Panc1 (cell line): ENCODE data around the gene BRD3. TPM values are rescaled to one million over a fixed set of nuclear protein-coding genes. Genes with fewer than 3 reads are reported as not detected.
"Not testable (repeated sequence)": the region's sequence is repeated elsewhere in the genome, so short reads cannot be mapped to it uniquely, and the experiment has no call there.

Experiments used
- ATAC-seq: fragments of 200-7000 bp; cut with Tn5 transposase; 2 replicates; pipeline ENCODE4 v1.9.1; 2020; ENCODE audit warnings: mild to moderate bottlenecking, moderate library complexity
- BruUV-seq: library from RNA; stranded (reverse); fragments of 400-500 nt; replicated peaks from 2 replicates; lab custom pipeline; 2021; lab: Mats Ljungman, UMichigan
- CTCF ChIA-PET: fragments of 300-600 bp; sonication (Branson Sonifier 250); formaldehyde crosslinking; loops from one replicate; lab custom pipeline; 2022; ENCODE audit warnings: antibody characterized with exemption; lab: Charles Lee
- POLR2A ChIA-PET: fragments of 300-600 bp; sonication (Branson Sonifier 250); formaldehyde crosslinking; loops from one replicate; lab custom pipeline; 2022; ENCODE audit warnings: antibody characterized with exemption; lab: Charles Lee
- DNase-seq: peaks from one replicate; pipeline ENCODE4 v3.0.0-alpha.2; 2010; ENCODE audit warnings: low read depth, low spot score
- H3K27ac ChIP-seq: 2 replicates; pipeline ENCODE4 v1.5.1; 2011; ENCODE audit warnings: mild to moderate bottlenecking, low read length, inconsistent platforms
- H3K27me3 ChIP-seq: fragments of 200-500 bp; sonication (Bioruptor generic); 2 replicates; pipeline ENCODE4 v1.6.0; 2014; ENCODE audit warnings: low read length, inconsistent platforms; ENCODE audit not compliant: control insufficient read depth, insufficient read depth
- H3K36me3 ChIP-seq: fragments of 200-500 bp; sonication (Bioruptor generic); 2 replicates; pipeline ENCODE4 v1.5.1; 2014; ENCODE audit warnings: inconsistent platforms, mild to moderate bottlenecking, low read length, moderate library complexity; ENCODE audit not compliant: control insufficient read depth, insufficient read depth
- H3K4me1 ChIP-seq: 2 replicates; pipeline ENCODE4 v1.5.1; 2011; ENCODE audit warnings: inconsistent platforms, mild to moderate bottlenecking, low read length, moderate library complexity; ENCODE audit not compliant: control insufficient read depth, insufficient read depth
- H3K4me3 ChIP-seq, 2 experiments: 2 replicates each; pipeline ENCODE4 v1.5.1; 2011 to 2012; ENCODE audit warnings: low read depth in 2 of 2, low read length in 2 of 2, mild to moderate bottlenecking in 2 of 2, inconsistent platforms in 1 of 2, moderate library complexity in 1 of 2
- H3K9me3 ChIP-seq: fragments of 200-500 bp; sonication (Bioruptor generic); 2 replicates; pipeline ENCODE4 v1.5.1; 2014; ENCODE audit warnings: low read depth, mild to moderate bottlenecking, inconsistent platforms, low read length, moderate library complexity; ENCODE audit not compliant: control insufficient read depth, insufficient read depth
- CTCF ChIP-seq: fragments of 450-650 bp; IDR thresholded peaks from 2 replicates; pipeline ENCODE4 v1.5.1; 2017; ENCODE audit warnings: mild to moderate bottlenecking
- POLR2AphosphoS5 ChIP-seq: IDR thresholded peaks from 2 replicates; pipeline ENCODE4 v1.6.1; 2012; ENCODE audit warnings: mild to moderate bottlenecking, low read depth, low read length, moderate library complexity
- REST ChIP-seq, 2 experiments: IDR thresholded peaks; 2 replicates each; pipeline ENCODE4 v1.6.1; 2011 to 2012; ENCODE audit warnings: low read depth in 2 of 2, control low read depth in 1 of 2, low read length in 1 of 2, mild to moderate bottlenecking in 1 of 2, moderate library complexity in 1 of 2; ENCODE audit not compliant: insufficient read depth in 1 of 2
- SIN3A ChIP-seq: IDR thresholded peaks from 2 replicates; pipeline ENCODE4 v1.6.1; 2012; ENCODE audit warnings: low read depth, mild to moderate bottlenecking, low read length, moderate library complexity, borderline replicate concordance; ENCODE audit not compliant: insufficient read depth
- TCF7L2 ChIP-seq: IDR thresholded peaks from 2 replicates; pipeline ENCODE4 v1.6.1; 2011; ENCODE audit warnings: mild to moderate bottlenecking, low read depth, low read length, inconsistent platforms
- in situ Hi-C: cut with HindIII; loops from 2 replicates; pipeline ENCODE4 v1.10.0; 2016; ENCODE audit warnings: low sequenced_read_pairs, low pct_unique_long_range_greater_than_20kb
- intact Hi-C: fragments of 100-400 bp; cut with micrococcal nuclease; formaldehyde crosslinking; loops from one replicate; pipeline ENCODE4 v1.10.0; 2022; ENCODE audit not compliant: unreplicated experiment
- total RNA-seq: library from RNA; stranded (reverse); gene quantifications from one replicate; pipeline ENCODE4 v1.2.1, GENCODE V29; 2021; ENCODE audit not compliant: unreplicated experiment

BRD3 gene
- total RNA-seq, 1 experiment from 2014 or later = 27.6 TPM

- ChIA-PET CTCF (no interaction called here), POLR2A (no interaction called here)
- in situ Hi-C loops (no loop called here), intact Hi-C loops (no loop called here)
- Histone ChIP-seq H3K36me3 (no peaks in the 10 kb centered on the region), H3K4me3 (no peak overlapping the region), H3K4me1 (no peaks in the 10 kb centered on the region), H3K27me3 (no peaks in the 10 kb centered on the region), H3K9me3 (no peaks in the 10 kb centered on the region; the same call in 1 of the 2 replicates), H3K27ac (no peak overlapping the region)
- BruUV-seq = no TSS peak
- DNase-seq (no peak), ATAC-seq (no peak)
- TF ChIP-seq TCF7L2 = no peak
- no peak for TF ChIP-seq REST (IDR thresholded peaks at IDR 0.05; ENCODE audit: insufficient read depth in 1 of 2, low read depth in 2 of 2, low read length in 1 of 2)
- no peak for TF ChIP-seq POLR2AphosphoS5
- TF ChIP-seq CTCF = no peak
- no peak for TF ChIP-seq SIN3A
Observed at GRCh38 chr9:134073500-134073899, 5.7 kb upstream of the BRD3 start.

GRCh38 chr9:134072683-134073082 is 4.9 kb upstream of the BRD3 start:
- H3K9me3 ChIP-seq, H3K27me3 ChIP-seq, DNase-seq, in situ Hi-C loops, H3K36me3 ChIP-seq, BruUV-seq, intact Hi-C loops, CTCF ChIA-PET, ATAC-seq, H3K27ac ChIP-seq, H3K4me1 ChIP-seq, POLR2A ChIA-PET, H3K4me3 ChIP-seq: not testable (repeated sequence)

- in situ Hi-C loops (no loop called here), intact Hi-C loops (no loop called here)
- TF ChIP-seq REST (IDR thresholded peaks at IDR 0.05; ENCODE audit: insufficient read depth in 1 of 2, low read depth in 2 of 2, low read length in 1 of 2) = no peak
- no peak for DNase-seq
- no TSS peak for BruUV-seq
- Histone ChIP-seq H3K27ac (no peak overlapping the region), H3K36me3 (no peaks in the 10 kb centered on the region; the same call in 1 of the 2 replicates), H3K4me3 (no peak overlapping the region), H3K9me3 (no peaks in the 10 kb centered on the region), H3K4me1 (no peaks in the 10 kb centered on the region; the same call in 1 of the 2 replicates), H3K27me3 (no peaks in the 10 kb centered on the region)
- ChIA-PET POLR2A (no interaction called here), CTCF (no interaction called here)
- ATAC-seq = no peak
Observed at GRCh38 chr9:134071149-134071548, 3.3 kb upstream of the BRD3 start.
